Right lobe of liver (tissue), 6 donors: Measurements from ENCODE around the gene OR14I1. TPM values are rescaled to one million over a fixed set of nuclear protein-coding genes. Genes with fewer than 3 reads are reported as not detected.
"Not testable (repeated sequence)": the region's sequence is repeated elsewhere in the genome, so short reads cannot be mapped to it uniquely, and the experiment has no call there.

ENCODE experiments used
- ATAC-seq, 4 donors: fragments of 200-7000 bp; cut with Tn5 transposase; one replicate each; pipeline ENCODE4 v1.9.1; 2020; ENCODE audit warnings: mild to moderate bottlenecking in 4 of 4, moderate library complexity in 4 of 4
- DNase-seq, 3 donors: peaks; one replicate each; pipeline ENCODE4 v3.0.0-alpha.2; 2020
- H3K27ac ChIP-seq, 3 donors: fragments of 200-600 bp; one replicate each; pipeline ENCODE4 v1.8.0; 2022
- H3K27me3 ChIP-seq, 2 donors: fragments of 200-600 bp; one replicate each; pipeline ENCODE4 v1.8.0; 2022
- H3K36me3 ChIP-seq, 4 donors: fragments of 200-600 bp; sonication (generic) in 1 of 4; one replicate each; pipeline versions ENCODE4 v1.5.1 to v1.8.0; 2017 to 2022; ENCODE audit warnings: control low read depth in 1 of 4
- H3K4me1 ChIP-seq, 4 donors: fragments of 200-600 bp; sonication (generic) in 1 of 4; one replicate each; pipeline versions ENCODE4 v1.5.1 to v1.8.0; 2017 to 2022; ENCODE audit warnings: control low read depth in 1 of 4
- H3K4me3 ChIP-seq, 3 donors: fragments of 200-600 bp; one replicate each; pipeline ENCODE4 v1.8.0; 2022
- H3K9me3 ChIP-seq, 4 donors: fragments of 200-600 bp; sonication (generic) in 1 of 4; one replicate each; pipeline versions ENCODE4 v1.5.1 to v1.8.0; 2017 to 2022; ENCODE audit warnings: control low read depth in 1 of 4
- POLR2A ChIP-seq: fragments of 450-650 bp; IDR thresholded peaks from one replicate; pipeline ENCODE4 v1.6.1; 2017; ENCODE audit warnings: antibody characterized with exemption, mild to moderate bottlenecking
- WGBS: methylation state at CpG from one replicate; pipeline ENCODE4 v1.1.6; 2018; ENCODE audit warnings: low coverage, low lambda C conversion rate; ENCODE audit not compliant: insufficient coverage; ENCODE audit errors: missing lambda C conversion rate; 5-methylcytosine and 5-hydroxymethylcytosine counted together
- intact Hi-C, 2 donors: fragments of 100-400 bp; cut with DNase I; formaldehyde crosslinking; loops; one replicate each; pipeline versions ENCODE4 v1.11.2 to v1.14.1; 2022
- small RNA-seq, 2 experiments: library from RNA; depleted of rRNA; stranded (forward); fragments of <200 nt; gene quantifications; one replicate each; pipeline ENCODE3, GENCODE V24; 2016
- total RNA-seq, 6 experiments: library from RNA; depleted of rRNA in 2 of 6; stranded (reverse); fragments of >200 nt in 2 of 6; fragmentation: NEBNext Ultra II Directional in 3 of 6; extraction: Animal tissue kit (Norgen Biotek cat#: 25700) in 3 of 6; gene quantifications; one replicate each; pipeline versions ENCODE4 v1.1.0 to v1.2.4, GENCODE V29; 2016 to 2023
- TF ChIP-seq, protein P1 (sequence below), 4 donors: fragments of 200-600 bp in 3 of 4; fragments of 450-650 bp in 1 of 4; IDR thresholded peaks; one replicate each; pipeline versions ENCODE4 v1.5.1 to v1.8.0; 2016 to 2022; ENCODE audit warnings: antibody characterized with exemption in 4 of 4, mild to moderate bottlenecking in 2 of 4
- donor health status: DM: no; HTN: yes; CAD: no.
- donor health status: DM: no; HTN: no; CAD: no.
- donor health status: DM: no; HTN: no; CAD: no.
- donor health status: DM: no; HTN: yes; CAD: no.
- donor health status: DM: no; HTN: yes; CAD: no.

OR14I1 gene
- total RNA-seq, 6 experiments from 2014 or later = not detected

DNA sequence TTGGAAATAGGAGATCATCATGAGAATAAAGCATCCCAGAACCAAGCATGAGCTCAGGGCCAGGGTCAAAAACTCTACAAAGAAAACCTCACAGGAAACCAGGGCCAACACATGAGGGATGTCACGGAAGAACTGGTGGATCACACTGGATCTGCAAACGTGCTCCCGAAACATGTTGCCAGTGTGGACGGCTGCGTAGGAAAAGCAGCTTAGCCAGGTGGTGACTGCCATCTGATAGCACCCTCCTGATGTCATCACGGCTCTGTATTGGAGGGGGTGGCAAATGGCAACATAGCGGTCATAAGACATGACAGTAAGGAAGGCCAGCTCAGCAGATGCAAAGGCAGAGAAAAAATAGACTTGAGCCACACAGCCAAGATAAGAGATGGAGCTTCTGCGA is 20.9 kb downstream of the OR14I1 start:
- ATAC-seq (no peak), DNase-seq (no peak)
- H3K4me3 ChIP-seq = no peak overlapping the region
- no peak overlapping the region for H3K27ac ChIP-seq
- intact Hi-C loops = no loop called here
- 55% methylated on average over 6 of the region's 8 CpGs for WGBS
- no peaks in the 10 kb centered on the region for H3K36me3 ChIP-seq
- no peaks in the 10 kb centered on the region for H3K27me3 ChIP-seq
- no peaks in the 10 kb centered on the region for H3K4me1 ChIP-seq
- TF ChIP-seq, protein P1, sequence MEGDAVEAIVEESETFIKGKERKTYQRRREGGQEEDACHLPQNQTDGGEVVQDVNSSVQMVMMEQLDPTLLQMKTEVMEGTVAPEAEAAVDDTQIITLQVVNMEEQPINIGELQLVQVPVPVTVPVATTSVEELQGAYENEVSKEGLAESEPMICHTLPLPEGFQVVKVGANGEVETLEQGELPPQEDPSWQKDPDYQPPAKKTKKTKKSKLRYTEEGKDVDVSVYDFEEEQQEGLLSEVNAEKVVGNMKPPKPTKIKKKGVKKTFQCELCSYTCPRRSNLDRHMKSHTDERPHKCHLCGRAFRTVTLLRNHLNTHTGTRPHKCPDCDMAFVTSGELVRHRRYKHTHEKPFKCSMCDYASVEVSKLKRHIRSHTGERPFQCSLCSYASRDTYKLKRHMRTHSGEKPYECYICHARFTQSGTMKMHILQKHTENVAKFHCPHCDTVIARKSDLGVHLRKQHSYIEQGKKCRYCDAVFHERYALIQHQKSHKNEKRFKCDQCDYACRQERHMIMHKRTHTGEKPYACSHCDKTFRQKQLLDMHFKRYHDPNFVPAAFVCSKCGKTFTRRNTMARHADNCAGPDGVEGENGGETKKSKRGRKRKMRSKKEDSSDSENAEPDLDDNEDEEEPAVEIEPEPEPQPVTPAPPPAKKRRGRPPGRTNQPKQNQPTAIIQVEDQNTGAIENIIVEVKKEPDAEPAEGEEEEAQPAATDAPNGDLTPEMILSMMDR (IDR thresholded peaks at IDR 0.05) = no peak
- no peak for TF ChIP-seq POLR2A
- H3K9me3 ChIP-seq = no peaks in the 10 kb centered on the region

DNA sequence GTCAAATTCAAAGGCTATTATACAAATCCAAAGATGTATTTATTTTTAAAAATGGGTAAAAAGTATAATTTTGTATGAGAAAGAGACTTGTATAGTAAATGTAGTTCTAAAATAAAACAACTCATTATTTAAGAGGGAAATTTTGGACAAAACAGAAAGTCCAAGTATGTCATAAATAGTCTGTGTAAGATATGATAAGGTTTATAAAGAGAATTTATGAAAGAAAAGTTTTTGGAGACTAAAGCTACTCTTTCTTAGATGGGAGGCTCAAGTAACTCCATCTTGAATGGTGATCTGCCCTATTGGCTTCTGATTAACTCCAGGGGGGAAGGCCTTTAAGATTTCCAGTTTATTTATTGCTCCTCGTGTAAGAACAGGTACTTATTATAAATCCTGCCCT is 32.6 kb downstream of the OR14I1 start:
- intact Hi-C loops = loop anchor here in 1 of 2 donors (10.0 kb wide), 1 partner anchor 55 kb away; no protein-coding TSS in a partner anchor
- H3K9me3 ChIP-seq = peaks cover 0 to 6% (median 0%) of the 10 kb centered on the region in 4 donors
- no peaks in the 10 kb centered on the region for H3K27me3 ChIP-seq
- ATAC-seq = no peak
- no peak overlapping the region for H3K4me3 ChIP-seq
- no peaks in the 10 kb centered on the region for H3K4me1 ChIP-seq
- H3K36me3 ChIP-seq = no peaks in the 10 kb centered on the region
- no peak for DNase-seq
- no peak overlapping the region for H3K27ac ChIP-seq
- no peak for TF ChIP-seq POLR2A
- TF ChIP-seq, protein P1 (IDR thresholded peaks at IDR 0.05) = no peak
- 47% methylated on average over 1 of the region's 1 CpG for WGBS

DNA sequence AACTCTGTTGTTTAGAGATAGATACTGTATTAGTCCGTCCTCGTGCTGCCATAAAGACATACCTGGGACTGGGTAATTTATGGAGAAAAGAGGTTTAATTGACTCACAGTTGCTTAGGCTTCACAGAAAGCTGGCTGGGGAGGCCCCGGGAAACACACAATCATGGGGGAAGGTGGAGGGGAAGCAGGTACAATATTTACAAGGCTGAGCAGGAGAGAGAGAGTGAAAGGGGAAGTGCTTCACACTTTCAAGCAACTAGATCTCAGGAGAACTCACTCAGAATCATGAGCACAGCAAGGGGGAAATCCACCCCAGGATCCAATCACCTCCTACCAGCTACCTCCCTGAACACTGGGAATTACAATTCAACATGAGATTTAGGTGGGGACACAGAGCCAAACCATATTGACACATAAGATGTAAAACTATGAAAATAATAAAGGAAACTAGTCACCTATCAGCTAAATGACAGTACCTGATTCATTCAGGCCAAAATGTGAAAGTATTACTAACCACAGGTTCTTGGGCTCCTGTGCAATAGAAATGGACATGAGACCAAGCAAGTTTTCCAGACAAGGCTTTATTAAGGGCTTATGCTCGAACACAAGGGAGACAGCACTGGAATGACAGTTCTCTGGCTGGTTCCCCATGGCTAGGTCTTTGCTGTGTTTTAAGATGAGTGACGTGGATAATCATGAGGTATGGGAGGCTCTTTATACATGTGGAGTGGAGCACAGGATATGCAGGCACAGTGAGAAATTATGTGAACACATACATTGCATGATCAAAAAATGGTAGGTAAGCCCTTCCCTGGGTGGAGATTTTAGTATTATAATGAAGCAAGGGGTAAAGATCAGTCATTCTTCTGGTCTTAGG is 38.9 kb downstream of the OR14I1 start:
- 47% methylated on average over 5 of the region's 5 CpGs for WGBS
- intact Hi-C loops = not testable (repeated sequence)

DNA sequence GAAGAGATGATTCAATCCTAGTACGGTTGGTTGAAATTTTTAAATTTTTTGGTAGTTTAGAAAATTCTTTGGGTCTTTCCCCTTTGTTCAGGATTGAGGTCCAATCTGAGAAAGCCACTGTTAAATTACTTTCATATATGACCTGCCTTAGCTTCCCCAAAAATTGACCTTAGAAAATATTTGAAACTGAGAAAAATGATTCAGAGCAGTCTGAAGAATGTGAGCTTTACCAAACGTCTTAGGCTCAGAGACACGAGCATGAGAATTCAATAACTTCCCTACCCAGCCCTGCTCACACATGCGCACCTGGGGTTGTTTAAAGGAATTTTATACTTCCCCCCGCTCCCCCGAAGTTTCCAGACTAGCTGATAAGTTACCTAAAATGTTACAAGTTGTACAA is 45.8 kb downstream of the OR14I1 start:
- H3K9me3 ChIP-seq, H3K4me3 ChIP-seq, DNase-seq, H3K27ac ChIP-seq, H3K27me3 ChIP-seq, intact Hi-C loops, H3K36me3 ChIP-seq, ATAC-seq, H3K4me1 ChIP-seq: not testable (repeated sequence)
- 61% methylated on average over 3 of the region's 6 CpGs for whole genome bisulfite sequencing

More for the DNA sequence above, 38.9 kb downstream of the OR14I1 start:
- not testable (repeated sequence) for H3K27ac ChIP-seq, DNase-seq, H3K4me1 ChIP-seq, H3K27me3 ChIP-seq, H3K4me3 ChIP-seq, H3K36me3 ChIP-seq, H3K9me3 ChIP-seq, ATAC-seq

DNA sequence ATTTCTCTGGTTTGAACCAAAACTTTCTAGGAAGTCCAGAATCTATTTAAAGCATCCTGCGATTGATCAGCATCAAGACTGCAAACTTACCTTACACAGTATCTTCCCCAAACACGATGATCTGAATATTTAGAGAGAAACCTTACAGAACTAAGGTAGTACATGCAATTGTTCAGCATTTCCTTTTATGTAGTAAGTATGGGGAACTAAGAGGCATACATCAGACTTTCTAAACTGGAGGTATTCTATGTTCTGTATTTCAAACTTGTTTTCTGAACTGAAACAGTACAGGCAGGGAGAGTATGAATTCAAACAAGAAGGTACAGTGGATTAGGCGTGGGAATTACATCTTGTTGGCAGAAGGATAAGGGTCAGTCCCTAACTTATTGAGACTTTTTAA is 47.2 kb downstream of the OR14I1 start, which contains the start of gene OR2T27:
OR2T27 (minus strand) TSS at position 175 of the 400 bp plus-strand sequence. CDS start 4,644 bp downstream, outside the sequence.
- intact Hi-C loops, H3K4me3 ChIP-seq, H3K27me3 ChIP-seq, ATAC-seq, H3K36me3 ChIP-seq, DNase-seq, H3K9me3 ChIP-seq, H3K4me1 ChIP-seq, H3K27ac ChIP-seq: not testable (repeated sequence)
- no CpG with 5 or more reads among the region's 3 CpGs for WGBS

Small RNA genes lying within 50 kb of the gene (small RNA-seq; reads per million reads assigned to genes)
- 0 reads per million in 2 experiments for gene AHCYP8

Other genes with a start within 250 kb of the OR14I1 start
- not detected for gene OR2T3, start 229.4 kb downstream of the OR14I1 start, total RNA-seq
- gene OR2T5, start 214.2 kb downstream of the OR14I1 start, total RNA-seq = not detected
- gene OR2G6, start 194.7 kb downstream of the OR14I1 start, total RNA-seq = not detected
- gene OR2T29, start 140.0 kb downstream of the OR14I1 start, total RNA-seq = not detected
- gene OR2T34, start 128.0 kb downstream of the OR14I1 start, total RNA-seq = not detected
- gene OR2T10, start 105.1 kb downstream of the OR14I1 start, total RNA-seq = not detected
- not detected for gene OR2T11, start 67.7 kb downstream of the OR14I1 start, total RNA-seq
- gene OR2T35, start 57.5 kb downstream of the OR14I1 start, total RNA-seq = not detected
- not detected for gene OR2T27, start 47.2 kb downstream of the OR14I1 start, total RNA-seq
- not detected for gene LYPD8, start 53.0 kb upstream of the OR14I1 start, total RNA-seq
- gene SH3BP5L, start 123.1 kb upstream of the OR14I1 start, total RNA-seq = 10 to 100 TPM in 5 of 6 experiments, 1 to 10 TPM in 1; 9.8 to 13.1 (median 12.4) TPM
- gene ZNF672, start 135.5 kb upstream of the OR14I1 start, total RNA-seq = 10 to 100 TPM; 16.9 to 24.3 (median 19.4) TPM
- 10 to 100 TPM; 12.2 to 18.3 (median 16.7) TPM for gene ZNF692, start 156.3 kb upstream of the OR14I1 start, total RNA-seq
- 1 to 10 TPM; 2.5 to 4.1 (median 4.0) TPM for gene PGBD2, start 203.5 kb upstream of the OR14I1 start, total RNA-seq